Mesodermal cell (in vitro differentiated cells): ENCODE results near the gene LIPM.

Experiments used
- H3K27ac ChIP-seq: 2 replicates; pipeline ENCODE4 v1.7.0; 2013; ENCODE audit warnings: mild to moderate bottlenecking, low read depth, low read length, moderate library complexity; ENCODE audit not compliant: severe bottlenecking
- H3K36me3 ChIP-seq: 2 replicates; pipeline ENCODE4 v1.7.1; 2013; ENCODE audit warnings: mild to moderate bottlenecking, low read length, moderate library complexity; ENCODE audit not compliant: control insufficient read depth, insufficient read depth
- H3K4me1 ChIP-seq: one replicate; pipeline ENCODE4 v1.7.1; 2013; ENCODE audit warnings: mild to moderate bottlenecking, low read length; ENCODE audit not compliant: insufficient read depth, control insufficient read depth, poor library complexity, severe bottlenecking
- H3K4me3 ChIP-seq: 2 replicates; pipeline ENCODE4 v1.7.0; 2013; ENCODE audit warnings: low read length, control low read depth, mild to moderate bottlenecking; ENCODE audit not compliant: insufficient read depth, poor library complexity, severe bottlenecking; ENCODE audit errors: extremely low read depth
- H3K9me3 ChIP-seq: 2 replicates; pipeline ENCODE4 v1.7.1; 2013; ENCODE audit warnings: mild to moderate bottlenecking, low read length, moderate library complexity; ENCODE audit not compliant: control insufficient read depth
- WGBS, 2 experiments: methylation state at CpG; one replicate each; pipeline ENCODE4 v1.1.5; 2013; ENCODE audit warnings: missing lambda C conversion rate in 2 of 2; ENCODE audit not compliant: insufficient coverage in 2 of 2; 5-methylcytosine and 5-hydroxymethylcytosine counted together

Gene LIPM

GRCh38 chr10:88782222-88782621 lies 20.3 kb upstream of the LIPM start:
- Histone ChIP-seq H3K4me1 (no peaks in the 10 kb centered on the region), H3K27ac (no peak overlapping the region), H3K4me3 (no peak overlapping the region), H3K36me3 (no peaks in the 10 kb centered on the region), H3K9me3 (no peaks in the 10 kb centered on the region)
- no CpG with 5 or more reads among the region's 3 CpGs for WGBS, 2 experiments

- Histone ChIP-seq H3K9me3 (no peaks in the 10 kb centered on the region), H3K36me3 (no peaks in the 10 kb centered on the region), H3K4me3 (no peak overlapping the region), H3K4me1 (no peaks in the 10 kb centered on the region), H3K27ac (no peak overlapping the region)
- WGBS, 2 experiments, result 83 to 100% methylated on average over 1 of the region's 3 CpGs
Measured at GRCh38 chr10:88783724-88784123, 18.8 kb upstream of the LIPM start.

- H3K4me1 ChIP-seq, result no peaks in the 10 kb centered on the region
- H3K4me3 ChIP-seq, result no peak overlapping the region
- 89 to 92% methylated on average over 9 of the region's 10 CpGs for WGBS, 2 experiments
- no peaks in the 10 kb centered on the region for H3K9me3 ChIP-seq
- H3K36me3 ChIP-seq, result no peaks in the 10 kb centered on the region
- no peak overlapping the region for H3K27ac ChIP-seq
Measured at GRCh38 chr10:88786032-88786770, 16.3 kb upstream of the LIPM start.

GRCh38 chr10:88787463-88787862 lies 15.1 kb upstream of the LIPM start:
- no peaks in the 10 kb centered on the region for H3K9me3 ChIP-seq
- H3K27ac ChIP-seq, result no peak overlapping the region
- H3K4me1 ChIP-seq, result no peaks in the 10 kb centered on the region
- no peaks in the 10 kb centered on the region for H3K36me3 ChIP-seq
- no peak overlapping the region for H3K4me3 ChIP-seq
- 80 to 91% methylated on average over 4 to 5 of the region's 5 CpGs for WGBS, 2 experiments

DNA sequence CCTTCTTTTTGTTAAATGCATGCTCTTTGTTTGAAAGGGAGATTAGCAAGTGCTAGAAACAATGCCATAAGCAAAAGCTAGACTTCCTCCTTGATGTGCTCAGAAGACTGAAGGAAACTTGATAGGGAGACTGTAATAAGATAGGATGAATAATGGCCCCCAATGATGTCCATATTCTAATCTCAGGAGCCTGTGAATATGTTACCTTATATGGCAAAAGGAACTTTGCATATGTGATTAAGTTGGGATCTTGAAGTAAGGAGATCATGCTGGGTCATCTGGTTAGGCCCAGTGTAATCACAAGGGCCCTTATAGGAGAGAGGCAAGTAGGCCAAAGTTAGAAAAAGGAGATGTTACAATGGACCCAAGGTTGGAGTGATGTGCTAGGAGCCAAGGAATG lies 13.6 kb upstream of the LIPM start:
- no peaks in the 10 kb centered on the region for H3K9me3 ChIP-seq
- H3K4me1 ChIP-seq, result no peaks in the 10 kb centered on the region
- H3K36me3 ChIP-seq, result no peaks in the 10 kb centered on the region
- H3K27ac ChIP-seq, result no peak overlapping the region
- no peak overlapping the region for H3K4me3 ChIP-seq

- WGBS, 2 experiments, result 50 to 100% methylated on average over 1 to 2 of the region's 2 CpGs
- no peaks in the 10 kb centered on the region for H3K4me1 ChIP-seq
- no peaks in the 10 kb centered on the region for H3K36me3 ChIP-seq
- no peak overlapping the region for H3K27ac ChIP-seq
- H3K9me3 ChIP-seq, result no peaks in the 10 kb centered on the region
- H3K4me3 ChIP-seq, result no peak overlapping the region
Measured at GRCh38 chr10:88791924-88792323, 10.6 kb upstream of the LIPM start.

GRCh38 chr10:88792661-88793060 lies 9.9 kb upstream of the LIPM start:
- WGBS, 2 experiments, result 84 to 94% methylated on average over 2 to 3 of the region's 4 CpGs
- no peak overlapping the region for H3K27ac ChIP-seq

GRCh38 chr10:88793712-88794299 lies 8.7 kb upstream of the LIPM start:
- Histone ChIP-seq H3K9me3 (no peaks in the 10 kb centered on the region), H3K4me3 (no peak overlapping the region), H3K27ac (no peak overlapping the region), H3K4me1 (no peaks in the 10 kb centered on the region), H3K36me3 (no peaks in the 10 kb centered on the region)
- WGBS, 2 experiments, result 100% methylated on average over 1 of the region's 2 CpGs; no CpG with 5 or more reads in 1 of the 2 experiments

More at GRCh38 chr10:88792661-88793060, 9.9 kb upstream of the LIPM start:
- H3K4me3 ChIP-seq, result no peak overlapping the region
- H3K36me3 ChIP-seq, result no peaks in the 10 kb centered on the region
- no peaks in the 10 kb centered on the region for H3K9me3 ChIP-seq
- H3K4me1 ChIP-seq, result no peaks in the 10 kb centered on the region

DNA sequence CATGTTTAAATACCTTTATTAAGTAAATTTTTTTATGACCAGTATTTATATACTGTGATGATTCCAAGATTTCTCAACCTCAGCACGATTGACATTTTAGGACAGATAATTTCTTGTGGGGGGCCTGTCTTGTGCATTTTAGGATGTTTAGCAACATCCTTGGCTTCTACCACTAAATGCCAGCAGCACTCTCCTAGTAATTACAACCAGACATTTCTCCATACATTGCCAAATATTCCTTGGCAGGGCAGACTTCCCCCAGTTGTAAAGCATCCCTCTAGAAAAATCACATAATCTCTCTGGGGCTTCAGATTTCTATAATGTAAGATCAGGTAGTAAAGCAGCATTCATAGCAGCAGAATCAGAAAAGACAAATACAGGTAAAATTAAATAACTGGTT lies 7.8 kb upstream of the LIPM start:
- Histone ChIP-seq H3K9me3 (no peaks in the 10 kb centered on the region), H3K4me1 (no peaks in the 10 kb centered on the region), H3K36me3 (no peaks in the 10 kb centered on the region), H3K27ac (no peak overlapping the region), H3K4me3 (no peak overlapping the region)
- no CpG with 5 or more reads among the region's 1 CpG for WGBS, 2 experiments

GRCh38 chr10:88800152-88801125 lies 2.1 kb upstream of the LIPM start:
- no peaks in the 10 kb centered on the region for H3K36me3 ChIP-seq
- no peak overlapping the region for H3K4me3 ChIP-seq
- H3K27ac ChIP-seq, result no peak overlapping the region
- no CpG with 5 or more reads among the region's 2 CpGs for WGBS, 2 experiments
- H3K9me3 ChIP-seq, result no peaks in the 10 kb centered on the region
- H3K4me1 ChIP-seq, result no peaks in the 10 kb centered on the region
